ENCODE measurements around the gene LRPAP1.

- no peak for TF ChIP-seq CTCF (IDR thresholded peaks at IDR 0.05)
- no peak for TF ChIP-seq KDM5A (IDR thresholded peaks at IDR 0.05)
- no peak for TF ChIP-seq POLR2AphosphoS2 (conservative IDR thresholded peaks at IDR 0.05; ENCODE audit: low read length)
- no peak for TF ChIP-seq CHD2 (IDR thresholded peaks at IDR 0.05; ENCODE audit: low read length, partially characterized antibody)
- TF ChIP-seq RCOR1 (IDR thresholded peaks at IDR 0.05; ENCODE audit: low read depth, low read length), result no peak
- no peak for TF ChIP-seq ZNF302 (CRISPR knock-in tag; IDR thresholded peaks at IDR 0.05)
Observed at GRCh38 chr4:3487861-3488260, 44.4 kb downstream of the LRPAP1 start.
